GM21723 (cell line): Measurements from ENCODE around the gene CCR1.
"Not testable (repeated sequence)": the region's sequence is repeated elsewhere in the genome, so short reads cannot be mapped to it uniquely, and the experiment has no call there.

Source experiments
- ATAC-seq: cut with Tn5 transposase; IDR thresholded peaks from one replicate; pipeline ENCODE4 v1.9.1; 2021; ENCODE audit warnings: mild to moderate bottlenecking, moderate library complexity; ENCODE audit not compliant: unreplicated experiment

The CCR1 gene

DNA sequence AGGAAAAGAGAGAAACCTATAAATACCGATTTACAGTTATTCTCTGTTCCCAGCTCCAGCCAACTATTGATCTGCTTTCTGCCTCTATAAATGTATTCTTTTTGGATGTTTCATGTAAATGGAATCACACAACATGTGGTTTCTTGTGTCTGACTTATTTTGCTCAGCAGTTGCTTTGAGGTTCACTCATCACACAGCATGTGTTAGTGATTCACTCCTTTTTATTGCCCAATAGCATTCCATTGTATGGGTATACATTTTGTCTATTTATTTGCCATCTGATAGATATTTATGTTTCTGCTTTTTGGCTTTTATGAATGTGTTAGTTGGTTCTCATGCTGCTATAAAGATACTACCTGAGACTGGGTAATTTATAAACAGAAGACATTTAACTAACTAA is 23.6 kb downstream of the CCR1 start:
- no peak for ATAC-seq

DNA sequence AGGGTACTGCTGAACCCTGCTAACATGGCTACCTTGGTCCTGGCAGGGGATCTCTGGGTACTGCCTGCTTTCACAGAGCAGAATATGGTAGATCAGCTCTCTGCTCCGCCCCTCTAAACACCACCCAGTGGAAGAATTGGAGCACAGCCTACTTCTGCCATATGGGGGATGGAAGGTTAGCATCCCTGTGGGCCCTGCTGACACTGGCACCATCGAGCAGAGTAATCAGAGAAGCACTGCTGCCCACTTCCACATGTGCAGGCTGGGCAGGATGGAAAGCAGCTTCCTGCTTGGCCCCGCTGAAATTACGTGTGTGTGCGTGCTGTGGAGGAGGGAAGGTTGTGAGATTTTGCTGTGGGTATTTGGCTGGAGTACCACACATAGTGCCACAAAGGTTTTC is 24.8 kb downstream of the CCR1 start:
- ATAC-seq: no peak

DNA sequence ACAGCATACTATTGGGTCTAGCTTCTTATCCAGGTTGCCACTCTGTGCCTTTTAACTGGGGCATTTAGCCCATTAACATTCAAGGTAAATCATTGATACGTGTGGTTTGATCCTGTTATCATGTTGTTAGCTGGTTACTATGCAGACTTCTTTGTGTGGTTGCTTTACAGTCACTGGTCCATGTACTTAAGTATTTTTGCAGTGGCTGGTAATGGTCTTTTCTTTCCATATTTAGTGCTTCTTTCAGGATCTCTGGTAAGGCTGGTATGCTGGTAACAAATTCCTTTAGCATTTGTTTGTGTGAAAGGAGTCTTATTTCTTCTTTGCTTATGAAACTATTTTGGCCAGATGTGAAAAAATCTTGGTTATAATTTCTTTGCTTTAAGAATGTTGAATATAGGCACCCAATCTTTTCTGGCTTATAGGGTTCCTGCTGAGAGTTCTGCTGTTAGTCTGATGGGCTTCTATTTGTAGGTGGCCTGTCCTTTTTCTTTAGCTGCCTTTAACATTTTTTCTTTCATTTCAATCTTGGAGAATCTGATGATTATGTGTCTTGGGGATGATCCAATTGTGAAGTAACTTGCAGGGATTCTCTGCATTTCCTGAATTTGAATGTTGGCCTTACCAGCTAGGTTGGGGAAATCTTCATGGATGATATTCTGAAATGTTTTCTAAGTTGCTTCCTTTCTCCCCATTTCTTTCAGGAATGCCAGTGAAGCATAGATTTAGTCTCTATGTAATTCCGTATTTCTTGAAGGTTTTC is 39.3 kb downstream of the CCR1 start:
- ATAC-seq: no peak

DNA sequence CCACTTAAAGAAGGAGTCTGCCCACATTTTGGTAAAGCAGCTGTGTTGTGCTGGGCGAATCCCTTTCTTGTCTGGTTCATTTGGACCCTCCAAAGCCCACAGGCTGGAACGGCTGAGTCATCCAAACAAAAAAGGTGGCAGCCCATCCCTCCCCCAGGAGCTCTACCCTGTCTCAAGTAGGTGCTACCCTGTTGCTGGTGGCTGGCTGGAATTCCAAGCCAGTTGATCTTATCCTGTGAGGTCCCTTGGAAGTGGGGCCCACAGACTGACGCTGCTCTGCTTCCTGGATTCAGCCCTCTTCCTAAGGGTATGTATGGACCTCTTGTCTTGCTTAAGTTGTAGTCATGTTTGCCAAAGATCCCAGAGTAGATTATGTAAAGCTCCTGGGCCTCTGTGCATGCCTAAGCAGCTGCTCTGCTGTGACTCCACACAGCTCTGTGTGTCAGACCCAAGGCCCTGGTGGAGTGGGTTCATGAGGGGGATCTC is 44.5 kb downstream of the CCR1 start:
- no peak for ATAC-seq

DNA sequence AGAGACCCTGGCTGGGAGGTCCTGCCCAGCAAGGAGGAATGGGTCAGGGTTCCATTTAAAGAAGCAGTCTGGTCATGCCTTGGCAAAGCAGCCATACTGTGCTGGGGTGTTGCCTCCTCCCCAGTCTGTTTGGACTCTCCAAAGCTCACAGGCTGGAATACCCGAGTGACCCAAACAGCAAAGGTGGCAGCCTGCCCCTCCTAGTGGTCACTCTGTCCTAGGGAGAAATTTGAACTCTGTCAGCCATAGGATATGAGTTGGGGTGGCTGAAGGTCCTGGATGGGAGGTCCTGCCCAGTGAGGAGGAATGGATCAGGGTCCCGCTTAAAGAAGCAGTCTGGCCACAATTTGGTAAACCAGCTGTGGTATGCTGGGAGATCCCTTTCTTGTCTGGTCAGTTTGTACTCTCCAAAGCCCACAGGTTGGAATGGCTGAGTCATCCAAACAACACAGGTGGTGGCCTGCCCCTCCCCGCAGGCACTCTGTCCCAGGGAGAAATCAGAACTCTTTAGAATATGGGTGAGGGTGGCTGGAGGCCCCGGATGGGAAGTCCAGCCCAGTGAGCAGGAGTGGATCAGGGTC is 45.0 kb downstream of the CCR1 start:
- no peak for ATAC-seq

DNA sequence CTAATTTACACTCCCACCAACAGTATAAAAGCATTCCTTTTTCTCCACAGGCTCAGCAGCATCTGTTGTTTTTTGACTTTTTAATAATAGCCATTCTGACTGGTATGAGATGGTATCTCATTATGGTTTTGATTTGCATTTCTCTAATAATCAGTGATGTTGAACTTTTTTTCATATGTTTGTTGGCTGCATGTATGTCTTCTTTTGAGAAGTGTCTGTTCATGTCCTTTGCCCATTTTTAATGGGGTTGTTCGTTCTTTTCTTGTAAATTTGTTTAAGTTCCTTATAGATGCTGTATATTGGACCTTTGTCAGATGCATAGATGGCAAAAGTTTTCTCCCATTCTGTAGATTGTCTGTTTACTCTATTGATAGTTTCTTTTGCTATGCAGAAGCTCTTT is 50.4 kb downstream of the CCR1 start:
- not testable (repeated sequence) for ATAC-seq

DNA sequence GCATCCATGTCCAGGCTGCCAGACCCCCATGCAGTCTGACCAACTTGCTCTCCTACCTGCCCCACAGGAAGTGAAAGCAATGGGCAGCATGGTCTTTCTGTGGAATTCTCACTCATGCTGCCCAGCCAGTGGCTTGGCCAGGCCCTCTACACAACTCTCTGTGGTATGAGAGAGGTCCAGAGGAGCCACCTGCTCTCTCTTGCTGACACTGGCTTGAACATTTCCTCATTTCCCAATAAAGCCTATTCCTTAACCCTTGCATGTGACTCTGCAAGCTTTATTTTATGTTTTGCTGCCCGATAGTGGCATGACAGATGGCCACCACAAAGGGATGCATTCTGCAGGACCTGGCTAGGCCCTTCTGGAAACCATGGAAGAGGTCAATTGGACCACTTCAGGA is 53.8 kb downstream of the CCR1 start:
- no peak for ATAC-seq
